Adrenal gland (tissue), 12 donors: Measurements from ENCODE around the gene EDEM1. TPM values are rescaled to one million over a fixed set of nuclear protein-coding genes. Genes with fewer than 3 reads are reported as not detected.
"Not testable (repeated sequence)": the region's sequence is repeated elsewhere in the genome, so short reads cannot be mapped to it uniquely, and the experiment has no call there.

Source experiments
- DNase-seq, 7 donors: peaks; one replicate each; pipeline ENCODE4 v3.0.0-alpha.2; 2019 to 2020
- H3K27ac ChIP-seq, 5 donors: fragments of 200-600 bp; sonication (generic) in 4 of 5; 1 replicate in 3 of 5; 2 replicates in 2 of 5; pipeline versions ENCODE4 v1.5.1 to v1.8.0; 2016 to 2020; ENCODE audit warnings: mild to moderate bottlenecking in 1 of 5
- H3K27me3 ChIP-seq: fragments of 200-600 bp; 2 replicates; pipeline ENCODE4 v1.8.0; 2021
- H3K36me3 ChIP-seq, 2 donors: fragments of 200-600 bp; replicated peaks in 1 of 2; 1 replicate in 1 of 2; 2 replicates in 1 of 2; pipeline versions ENCODE4 v1.5.1 to v1.8.0; 2018 to 2022
- H3K4me1 ChIP-seq, 2 donors: fragments of 200-600 bp; replicated peaks in 1 of 2; 1 replicate in 1 of 2; 2 replicates in 1 of 2; pipeline versions ENCODE4 v1.5.1 to v1.8.0; 2018 to 2021
- H3K4me3 ChIP-seq, 4 donors: fragments of 200-600 bp; sonication (generic) in 3 of 4; one replicate each; pipeline ENCODE4 v1.5.1; 2016 to 2018
- H3K9me3 ChIP-seq, 3 donors: fragments of 200-600 bp; sonication (generic) in 1 of 3; replicated peaks in 1 of 3; 1 replicate in 2 of 3; 2 replicates in 1 of 3; pipeline versions ENCODE4 v1.5.1 to v1.8.0; 2016 to 2021
- POLR2A ChIP-seq, 2 donors: fragments of 450-650 bp; IDR thresholded peaks; one replicate each; pipeline ENCODE4 v1.6.1; 2017; ENCODE audit warnings: antibody characterized with exemption in 2 of 2, mild to moderate bottlenecking in 2 of 2, moderate library complexity in 1 of 2
- WGBS, 4 donors: extraction: QIAGEN DNeasy Blood & Tissue Kit in 2 of 4; methylation state at CpG; one replicate each; pipeline versions ENCODE4 v1.1.5 to v1.1.7; 2013 to 2017; 5-methylcytosine and 5-hydroxymethylcytosine counted together
- intact Hi-C, 2 donors: fragments of 100-400 bp; cut with DNase I; formaldehyde crosslinking; loops; one replicate each; pipeline versions ENCODE4 v1.14.1 to v1.15.0; 2022 to 2023
- polyA plus RNA-seq, 3 donors: library from polyadenylated mRNA; stranded (reverse); fragments of 200-250 nt in 2 of 3; fragments of 350-450 nt in 1 of 3; fragmentation: Illumina TruSeq in 1 of 3; extraction: RNeasy Lipid Tissue Mini Kit (QIAGEN cat#74804) in 1 of 3; gene quantifications; one replicate each; pipeline ENCODE4 v1.2.3, GENCODE V29; 2013 to 2014
- total RNA-seq, 9 donors: library from RNA; depleted of rRNA in 4 of 9; stranded (reverse); fragments of >200 nt in 4 of 9; fragments of 120-200 nt in 1 of 9; fragmentation: NEBNext Ultra II Directional in 1 of 9; extraction: Animal tissue kit (Norgen Biotek cat#: 25700) in 1 of 9; gene quantifications; one replicate each; pipeline versions ENCODE4 v1.1.0 to v1.2.4, GENCODE V29; 2013 to 2023
- TF ChIP-seq, protein P1 (sequence below), 6 experiments: fragments of 450-650 bp in 4 of 6; fragments of 200-600 bp in 2 of 6; sonication (generic) in 1 of 6; IDR thresholded peaks; 1 replicate in 5 of 6; 2 replicates in 1 of 6; pipeline versions ENCODE4 v1.5.1 to v1.8.0; 2016 to 2021; ENCODE audit warnings: antibody characterized with exemption in 6 of 6, mild to moderate bottlenecking in 2 of 6, moderate library complexity in 1 of 6
- donor health status: healthy with polysubstance abuse.
- donor health status: Bipolar disorder and iron deficiency.
- donor health status: DM: yes; HTN: yes; CAD: no.
- donor health status: DM: no; HTN: no; CAD: no.
- donor health status: DM: no; HTN: no; CAD: no.
- donor health status: DM: yes; HTN: yes; CAD: no.

EDEM1 gene
- total and polyA plus RNA-seq, 12 donors, result 3.1 to 63.6 (median 31.2) TPM

DNA sequence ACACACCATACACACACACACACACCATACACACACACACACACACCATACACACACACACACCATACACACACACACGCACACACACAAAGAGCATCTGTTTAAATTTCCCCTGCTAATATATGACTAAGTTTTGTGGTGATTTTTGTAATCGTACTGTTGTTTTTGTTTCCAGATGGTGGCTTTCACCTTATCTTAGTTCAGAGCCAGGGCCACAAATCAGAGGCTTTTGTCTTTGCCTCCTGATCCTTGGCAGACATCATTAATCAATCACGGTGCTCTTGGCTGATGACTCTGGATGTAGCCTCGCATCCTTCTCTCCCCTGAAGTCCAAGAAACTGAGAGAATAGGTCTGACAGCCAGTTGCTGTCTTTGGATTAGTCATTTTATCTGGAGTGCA lies 52.1 kb downstream of the EDEM1 start:
- intact Hi-C loops, result no loop called here
- no peak overlapping the region for H3K27ac ChIP-seq
- H3K9me3 ChIP-seq, result no peaks in the 10 kb centered on the region
- WGBS, 4 donors, result 19 to 35% (median 30%) methylated on average over 4 of the region's 4 CpGs
- no peaks in the 10 kb centered on the region for H3K27me3 ChIP-seq
- H3K4me1 ChIP-seq, result no peaks in the 10 kb centered on the region
- peak in 1 of 7 donors; percentile 7 for DNase-seq
- TF ChIP-seq POLR2A (IDR thresholded peaks at IDR 0.05), result no peak
- TF ChIP-seq, protein P1, sequence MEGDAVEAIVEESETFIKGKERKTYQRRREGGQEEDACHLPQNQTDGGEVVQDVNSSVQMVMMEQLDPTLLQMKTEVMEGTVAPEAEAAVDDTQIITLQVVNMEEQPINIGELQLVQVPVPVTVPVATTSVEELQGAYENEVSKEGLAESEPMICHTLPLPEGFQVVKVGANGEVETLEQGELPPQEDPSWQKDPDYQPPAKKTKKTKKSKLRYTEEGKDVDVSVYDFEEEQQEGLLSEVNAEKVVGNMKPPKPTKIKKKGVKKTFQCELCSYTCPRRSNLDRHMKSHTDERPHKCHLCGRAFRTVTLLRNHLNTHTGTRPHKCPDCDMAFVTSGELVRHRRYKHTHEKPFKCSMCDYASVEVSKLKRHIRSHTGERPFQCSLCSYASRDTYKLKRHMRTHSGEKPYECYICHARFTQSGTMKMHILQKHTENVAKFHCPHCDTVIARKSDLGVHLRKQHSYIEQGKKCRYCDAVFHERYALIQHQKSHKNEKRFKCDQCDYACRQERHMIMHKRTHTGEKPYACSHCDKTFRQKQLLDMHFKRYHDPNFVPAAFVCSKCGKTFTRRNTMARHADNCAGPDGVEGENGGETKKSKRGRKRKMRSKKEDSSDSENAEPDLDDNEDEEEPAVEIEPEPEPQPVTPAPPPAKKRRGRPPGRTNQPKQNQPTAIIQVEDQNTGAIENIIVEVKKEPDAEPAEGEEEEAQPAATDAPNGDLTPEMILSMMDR (IDR thresholded peaks at IDR 0.05), result no peak
- H3K36me3 ChIP-seq, result no peaks in the 10 kb centered on the region
- no peak overlapping the region for H3K4me3 ChIP-seq

GRCh38 chr3:5240740-5241139 lies 53.2 kb downstream of the EDEM1 start:
- Histone ChIP-seq H3K4me1 (no peaks in the 10 kb centered on the region), H3K27me3 (no peaks in the 10 kb centered on the region), H3K9me3 (no peaks in the 10 kb centered on the region), H3K27ac (no peak overlapping the region), H3K36me3 (no peaks in the 10 kb centered on the region), H3K4me3 (no peak overlapping the region)
- DNase-seq, result no peak
- intact Hi-C loops, result no loop called here
- 59 to 76% (median 62%) methylated on average over 1 of the region's 1 CpG for WGBS, 4 donors
- TF ChIP-seq, protein P1 (IDR thresholded peaks at IDR 0.05), result no peak
- no peak for TF ChIP-seq POLR2A (IDR thresholded peaks at IDR 0.05)

GRCh38 chr3:5242785-5243184 lies 55.3 kb downstream of the EDEM1 start:
- H3K27ac ChIP-seq, H3K9me3 ChIP-seq, H3K4me3 ChIP-seq, DNase-seq, H3K27me3 ChIP-seq, H3K4me1 ChIP-seq, intact Hi-C loops, H3K36me3 ChIP-seq: not testable (repeated sequence)
- 81 to 89% (median 87%) methylated on average over 6 to 20 of the region's 23 CpGs for WGBS, 4 donors

DNA sequence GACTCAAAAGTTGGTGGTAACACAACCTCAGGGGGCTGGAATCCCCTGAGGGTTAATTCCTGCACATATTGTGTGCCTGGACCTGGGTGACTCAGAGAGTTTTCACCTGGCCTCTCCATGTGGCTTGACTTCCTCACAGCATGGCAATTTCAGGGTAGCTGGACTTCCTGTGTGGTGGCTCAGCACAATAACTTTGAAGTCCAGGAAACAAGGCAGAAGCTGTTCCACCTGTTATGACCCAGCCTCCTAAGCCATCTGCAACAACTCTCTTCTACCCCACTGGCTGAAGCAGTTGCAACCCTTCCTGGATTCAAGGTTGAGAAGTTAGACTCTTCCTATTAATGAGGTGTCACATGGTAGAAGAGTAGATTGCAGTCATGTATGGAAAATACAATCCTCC lies 58.4 kb downstream of the EDEM1 start:
- no peaks in the 10 kb centered on the region for H3K9me3 ChIP-seq
- no peaks in the 10 kb centered on the region for H3K36me3 ChIP-seq
- intact Hi-C loops, result no loop called here
- TF ChIP-seq, protein P1 (IDR thresholded peaks at IDR 0.05), result no peak
- no peak for TF ChIP-seq POLR2A (IDR thresholded peaks at IDR 0.05)
- no peak overlapping the region for H3K27ac ChIP-seq
- H3K27me3 ChIP-seq, result no peaks in the 10 kb centered on the region
- no peak for DNase-seq
- no peak overlapping the region for H3K4me3 ChIP-seq
- H3K4me1 ChIP-seq, result no peaks in the 10 kb centered on the region

GRCh38 chr3:5248822-5249221 lies 61.3 kb downstream of the EDEM1 start:
- no peak for TF ChIP-seq POLR2A (IDR thresholded peaks at IDR 0.05)
- TF ChIP-seq, protein P1 (IDR thresholded peaks at IDR 0.05), result no peak
- no peak overlapping the region for H3K27ac ChIP-seq
- H3K4me1 ChIP-seq, result no peaks in the 10 kb centered on the region
- no peaks in the 10 kb centered on the region for H3K9me3 ChIP-seq
- no peak for DNase-seq
- H3K4me3 ChIP-seq, result no peak overlapping the region
- 71 to 86% (median 83%) methylated on average over 3 of the region's 3 CpGs for WGBS, 4 donors
- intact Hi-C loops, result no loop called here
- no peaks in the 10 kb centered on the region for H3K36me3 ChIP-seq
- no peaks in the 10 kb centered on the region for H3K27me3 ChIP-seq
